H1 (cell line): ENCODE measurements around the gene PIGL. TPM values are rescaled to one million over a fixed set of nuclear protein-coding genes. Genes with fewer than 3 reads are reported as not detected.

ENCODE experiments used
- CTCF ChIA-PET: fragments of 300-600 bp; sonication (Branson Sonifier 250); formaldehyde crosslinking; loops from one replicate; lab custom pipeline; 2021; ENCODE audit not compliant: partially characterized antibody; lab: Charles Lee
- POLR2A ChIA-PET: fragments of 300-600 bp; sonication (Branson Sonifier 250); formaldehyde crosslinking; loops from one replicate; lab custom pipeline; 2021; ENCODE audit warnings: inconsistent platforms; ENCODE audit not compliant: partially characterized antibody; lab: Charles Lee
- DNase-seq, 2 experiments: peaks; one replicate each; pipeline versions ENCODE4 v3.0.0 to v3.0.0-alpha.2; 2010 to 2022; ENCODE audit warnings: low spot score in 2 of 2, low read depth in 1 of 2, mixed read lengths in 1 of 2
- FAIRE-seq: peaks from 2 replicates; lab custom pipeline; 2011; peaks lifted over from hg19 to GRCh38; lab: Jason Lieb, UNC
- H2AFZ ChIP-seq: 2 replicates; pipeline ENCODE4 v1.8.1; 2012; ENCODE audit warnings: low read length, inconsistent platforms
- H2AK5ac ChIP-seq: 2 replicates; pipeline ENCODE4 v1.6.1; 2013; ENCODE audit warnings: low read depth, low read length
- H2BK120ac ChIP-seq: replicated peaks from 2 replicates; pipeline ENCODE3; 2013; ENCODE audit warnings: low read depth, low read length, inconsistent platforms
- H2BK12ac ChIP-seq: 2 replicates; pipeline ENCODE4 v1.6.1; 2013; ENCODE audit warnings: low read depth, low read length
- H2BK15ac ChIP-seq: 2 replicates; pipeline ENCODE4 v1.6.1; 2013; ENCODE audit warnings: low read length
- H2BK20ac ChIP-seq: 2 replicates; pipeline ENCODE4 v1.6.1; 2013; ENCODE audit warnings: low read length
- H2BK5ac ChIP-seq: 2 replicates; pipeline ENCODE4 v1.6.1; 2013; ENCODE audit warnings: low read depth, low read length
- H3K14ac ChIP-seq: 2 replicates; pipeline ENCODE4 v1.6.1; 2013; ENCODE audit warnings: inconsistent platforms; ENCODE audit not compliant: insufficient read length
- H3K18ac ChIP-seq: 2 replicates; pipeline ENCODE4 v1.6.1; 2013; ENCODE audit warnings: low read length; ENCODE audit errors: extremely low read depth
- H3K23ac ChIP-seq: 2 replicates; pipeline ENCODE4 v1.6.1; 2013; ENCODE audit warnings: inconsistent platforms; ENCODE audit not compliant: insufficient read length
- H3K23me2 ChIP-seq: 2 replicates; pipeline ENCODE4 v1.6.1; 2013; ENCODE audit warnings: low read depth, low read length
- H3K27ac ChIP-seq: 2 replicates; pipeline ENCODE4 v1.6.1; 2011; ENCODE audit warnings: low read depth, low read length, inconsistent platforms
- H3K27me3 ChIP-seq, 4 experiments: replicated peaks in 1 of 4; 1 replicate in 1 of 4; 2 replicates in 3 of 4; pipeline versions ENCODE4 v1.6.1 to v1.8.1; 2011 to 2013; ENCODE audit warnings: low read length in 3 of 4, mild to moderate bottlenecking in 3 of 4, inconsistent platforms in 2 of 4, mixed read lengths in 2 of 4, moderate library complexity in 1 of 4; ENCODE audit not compliant: control insufficient read depth in 3 of 4, insufficient read depth in 3 of 4; ENCODE audit errors: extremely low read depth in 1 of 4
- H3K36me3 ChIP-seq, 4 experiments: 2 replicates each; pipeline versions ENCODE4 v1.6.1 to v1.8.1; 2011 to 2013; ENCODE audit warnings: mild to moderate bottlenecking in 4 of 4, low read length in 3 of 4, moderate library complexity in 2 of 4, control low read depth in 1 of 4, inconsistent platforms in 1 of 4; ENCODE audit not compliant: insufficient read depth in 4 of 4, control insufficient read depth in 2 of 4
- H3K4ac ChIP-seq: replicated peaks from 2 replicates; pipeline ENCODE3; 2013; ENCODE audit warnings: low read length, low read depth, mixed read lengths, inconsistent platforms; ENCODE audit not compliant: insufficient read length
- H3K4me1 ChIP-seq, 4 experiments: replicated peaks in 1 of 4; 1 replicate in 1 of 4; 2 replicates in 3 of 4; pipeline versions ENCODE4 v1.6.1 to v1.8.1; 2011 to 2013; ENCODE audit warnings: low read length in 3 of 4, inconsistent platforms in 2 of 4, mixed read lengths in 1 of 4; ENCODE audit not compliant: insufficient read depth in 4 of 4, control insufficient read depth in 3 of 4
- H3K4me2 ChIP-seq, 2 experiments: 2 replicates each; pipeline versions ENCODE4 v1.6.1 to v1.8.1; 2011 to 2013; ENCODE audit warnings: low read depth in 2 of 2, low read length in 2 of 2, control low read depth in 1 of 2, inconsistent platforms in 1 of 2, mild to moderate bottlenecking in 1 of 2; ENCODE audit not compliant: insufficient read depth in 1 of 2
- H3K4me3 ChIP-seq, 4 experiments: fragments of 200-600, 300-600 bp in 1 of 4; sonication (generic), shearing (Covaris generic), sonication (Bioruptor Twin) in 1 of 4; 2 replicates each; pipeline versions ENCODE4 v1.5.1 to v1.8.1; 2011 to 2016; ENCODE audit warnings: low read length in 4 of 4, low read depth in 3 of 4, control low read depth in 2 of 4, inconsistent platforms in 2 of 4, mild to moderate bottlenecking in 2 of 4, mixed read lengths in 1 of 4, moderate library complexity in 1 of 4; ENCODE audit not compliant: insufficient read depth in 2 of 4; ENCODE audit errors: extremely low read depth in 1 of 4
- H3K56ac ChIP-seq: replicated peaks from 2 replicates; pipeline ENCODE3; 2013; ENCODE audit warnings: low read depth, mild to moderate bottlenecking, mixed read lengths, low read length, inconsistent platforms; ENCODE audit not compliant: insufficient read length
- H3K79me1 ChIP-seq: 2 replicates; pipeline ENCODE4 v1.6.1; 2013; ENCODE audit warnings: low read depth, low read length, control low read depth
- H3K79me2 ChIP-seq, 2 experiments: 2 replicates each; pipeline versions ENCODE4 v1.6.1 to v1.8.1; 2012 to 2013; ENCODE audit warnings: low read length in 2 of 2, mild to moderate bottlenecking in 2 of 2, inconsistent platforms in 1 of 2; ENCODE audit not compliant: insufficient read depth in 2 of 2, control insufficient read depth in 1 of 2
- H3K9ac ChIP-seq, 4 experiments: replicated peaks in 1 of 4; 1 replicate in 1 of 4; 2 replicates in 3 of 4; pipeline versions ENCODE4 v1.6.1 to v1.8.1; 2011 to 2013; ENCODE audit warnings: low read depth in 3 of 4, low read length in 3 of 4, control low read depth in 2 of 4, mild to moderate bottlenecking in 2 of 4, moderate library complexity in 2 of 4, inconsistent platforms in 1 of 4; ENCODE audit errors: extremely low read depth in 1 of 4
- H3K9me3 ChIP-seq, 2 experiments: 2 replicates each; pipeline versions ENCODE4 v1.6.1 to v1.8.1; 2012 to 2013; ENCODE audit warnings: mild to moderate bottlenecking in 2 of 2, moderate library complexity in 2 of 2, control low read depth in 1 of 2, inconsistent platforms in 1 of 2, low read depth in 1 of 2, low read length in 1 of 2, mixed read lengths in 1 of 2; ENCODE audit not compliant: insufficient read depth in 2 of 2
- H4K20me1 ChIP-seq, 2 experiments: replicated peaks in 1 of 2; 2 replicates each; pipeline versions ENCODE3 to v1.8.1; 2011 to 2013; ENCODE audit warnings: inconsistent platforms in 2 of 2, low read length in 2 of 2, mild to moderate bottlenecking in 1 of 2; ENCODE audit not compliant: insufficient read depth in 2 of 2, control insufficient read depth in 1 of 2
- H4K5ac ChIP-seq: 2 replicates; pipeline ENCODE4 v1.6.1; 2013; ENCODE audit warnings: low read length, low read depth, mixed read lengths, inconsistent platforms; ENCODE audit not compliant: insufficient read length
- H4K8ac ChIP-seq: 2 replicates; pipeline ENCODE4 v1.8.0; 2013; ENCODE audit warnings: mild to moderate bottlenecking, moderate library complexity, low read length, inconsistent platforms; ENCODE audit not compliant: insufficient read depth; ENCODE audit errors: extremely low read depth
- H4K91ac ChIP-seq: replicated peaks from 2 replicates; pipeline ENCODE3; 2013; ENCODE audit warnings: low read length, mixed read lengths, inconsistent platforms; ENCODE audit not compliant: insufficient read length
- BCL11A ChIP-seq, 2 experiments: IDR thresholded peaks; one replicate each; pipeline ENCODE4 v1.6.1; 2011; ENCODE audit warnings: low read depth in 2 of 2, low read length in 2 of 2, mild to moderate bottlenecking in 2 of 2
- CBX8 ChIP-seq: fragments of 300-800, 300-1000 bp; sonication (generic); IDR thresholded peaks from 2 replicates; pipeline ENCODE4 v1.7.1; 2016; ENCODE audit warnings: low read depth, low read length, borderline replicate concordance
- EP300 ChIP-seq, 2 experiments: IDR thresholded peaks; 1 replicate in 1 of 2; 2 replicates in 1 of 2; pipeline ENCODE4 v1.6.1; 2011 to 2012; ENCODE audit warnings: low read depth in 2 of 2, low read length in 2 of 2, mild to moderate bottlenecking in 2 of 2, borderline replicate concordance in 1 of 2, inconsistent platforms in 1 of 2, moderate library complexity in 1 of 2
- JUN ChIP-seq: IDR thresholded peaks from 2 replicates; pipeline ENCODE4 v1.6.1; 2011; ENCODE audit warnings: low read depth, mild to moderate bottlenecking, improper control_type of control experiment, low read length
- KDM5A ChIP-seq: fragments of 200-600 bp; IDR thresholded peaks from 2 replicates; pipeline ENCODE4 v1.7.1; 2012; ENCODE audit warnings: mild to moderate bottlenecking, low read length, inconsistent platforms, mixed read lengths
- NANOG ChIP-seq: IDR thresholded peaks from 2 replicates; pipeline ENCODE4 v1.6.1; 2011; ENCODE audit warnings: low read length, low read depth, mild to moderate bottlenecking, inconsistent platforms; ENCODE audit not compliant: insufficient read depth, poor library complexity, severe bottlenecking
- RAD21 ChIP-seq, 2 experiments: IDR thresholded peaks in 1 of 2; conservative IDR thresholded peaks in 1 of 2; 2 replicates each; pipeline ENCODE4 v1.6.1; 2011; ENCODE audit warnings: low read depth in 2 of 2, low read length in 2 of 2, improper control_type of control experiment in 1 of 2, inconsistent platforms in 1 of 2, mild to moderate bottlenecking in 1 of 2, moderate library complexity in 1 of 2
- RNF2 ChIP-seq: fragments of 200-900, 300-1000 bp; sonication (generic); IDR thresholded peaks from 2 replicates; pipeline ENCODE4 v1.7.1; 2016; ENCODE audit warnings: borderline replicate concordance, low read depth, mild to moderate bottlenecking, antibody characterized with exemption, low read length; ENCODE audit not compliant: poor library complexity, severe bottlenecking; ENCODE audit errors: missing control alignments
- SIRT6 ChIP-seq: IDR thresholded peaks from one replicate; pipeline ENCODE4 v1.7.1; 2012; ENCODE audit warnings: low read length, inconsistent platforms
- SP1 ChIP-seq: IDR thresholded peaks from 2 replicates; pipeline ENCODE4 v1.6.1; 2011; ENCODE audit warnings: low read depth, low read length
- SRF ChIP-seq: IDR thresholded peaks from 2 replicates; pipeline ENCODE4 v1.6.1; 2011; ENCODE audit warnings: mild to moderate bottlenecking, low read depth, low read length, moderate library complexity
- SUZ12 ChIP-seq: fragments of 200-600 bp; sonication (generic); IDR thresholded peaks from 2 replicates; pipeline ENCODE4 v1.6.1; 2012; ENCODE audit warnings: mild to moderate bottlenecking, inconsistent platforms, low read length, moderate library complexity, mixed read lengths
- ZNF274 ChIP-seq: IDR thresholded peaks from 2 replicates; pipeline ENCODE4 v1.7.0; 2012; ENCODE audit warnings: low read length, borderline replicate concordance; ENCODE audit errors: extremely low read depth
- WGBS, 2 experiments: shearing (Covaris generic) in 1 of 2; methylation state at CpG; one replicate each; pipeline versions ENCODE4 v1.1.6 to v1.1.7; 2013 to 2015; ENCODE audit warnings: low lambda C conversion rate in 2 of 2, mixed read lengths in 2 of 2, inconsistent platforms in 1 of 2, low coverage in 1 of 2, missing lambda C conversion rate in 1 of 2; ENCODE audit not compliant: insufficient replicate concordance in 2 of 2, insufficient coverage in 1 of 2, insufficient read length in 1 of 2; ENCODE audit errors: extremely low coverage in 1 of 2, missing lambda C conversion rate in 1 of 2; 5-methylcytosine and 5-hydroxymethylcytosine counted together
- polyA plus RNA-seq, 7 experiments: library from polyadenylated mRNA; depleted of rRNA in 3 of 7; stranded (reverse) in 5 of 7; unstranded in 2 of 7; fragments of >200 nt in 5 of 7; fragments of 200-250 nt in 2 of 7; gene quantifications; 1 replicate in 5 of 7; 2 replicates in 1 of 7; 4 replicates in 1 of 7; pipeline versions ENCODE4 v1.2.1 to v1.2.3, GENCODE V29; 2011 to 2013; ENCODE audit warnings: missing spikeins in 2 of 7, mixed read lengths in 2 of 7
- total RNA-seq: library from RNA; stranded (reverse); fragmentation: NEBNext Ultra II Directional; extraction: Animal tissue kit (Norgen Biotek cat#: 25700); gene quantifications from 2 replicates; pipeline ENCODE4 v1.2.1, GENCODE V29; 2021

PIGL gene
- total and polyA plus RNA-seq, 2 of the 8 experiments (the other 6 are each of a cell fraction or from before 2014, with no cell fraction given) = 28.4 to 30.8 TPM

DNA sequence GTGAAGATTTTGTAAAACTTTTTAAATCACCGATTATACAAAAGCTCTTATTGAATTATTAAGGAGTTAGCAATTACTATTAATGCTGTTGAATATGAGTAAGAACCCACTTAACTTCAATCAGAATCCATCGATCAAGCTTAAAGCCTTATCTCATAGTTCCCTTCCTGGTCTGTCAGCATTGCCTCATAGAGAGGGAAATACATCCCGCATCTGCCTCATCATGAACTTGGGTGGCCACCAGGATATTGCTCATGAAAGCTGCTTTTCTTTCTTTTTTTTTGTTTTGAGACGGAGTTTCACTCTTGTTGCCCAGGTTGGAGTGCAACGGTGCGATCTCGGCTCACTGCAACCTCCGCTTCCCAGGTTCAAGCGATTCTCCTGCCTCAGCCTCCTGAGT lies 66.7 kb downstream of the PIGL start:
- POLR2A ChIA-PET = no interaction called here
- FAIRE-seq = no peak
- TF ChIP-seq CBX8 = no peak
- TF ChIP-seq SUZ12 = no peak
- TF ChIP-seq JUN = no peak
- TF ChIP-seq RNF2 = no peak
- TF ChIP-seq NANOG = no peak
- no peak for TF ChIP-seq SRF
- no peak for TF ChIP-seq KDM5A
- TF ChIP-seq EP300 (IDR thresholded peaks at IDR 0.05; ENCODE audit: borderline replicate concordance in 1 of 2, low read depth in 2 of 2, low read length in 2 of 2) = no peak
- no peak for TF ChIP-seq ZNF274
- no peak for TF ChIP-seq RAD21 (IDR thresholded peaks at IDR 0.05 in 1 of 2, conservative IDR thresholded peaks at IDR 0.05 in 1 of 2; ENCODE audit: low read depth in 2 of 2, low read length in 2 of 2)
- no peak for TF ChIP-seq BCL11A (IDR thresholded peaks at IDR 0.05; ENCODE audit: low read depth in 2 of 2, low read length in 2 of 2)
- TF ChIP-seq SIRT6 = no peak
- no peak for TF ChIP-seq SP1

More for the DNA sequence above, 66.7 kb downstream of the PIGL start:
- Histone ChIP-seq H3K27ac (no peak overlapping the region), H2BK12ac (no peak overlapping the region), H2BK20ac (no peak overlapping the region), H3K4me1 (peaks cover 5 to 9% (median 7%) of the 10 kb centered on the region in 4 experiments), H3K79me2 (no peaks in the 10 kb centered on the region), H4K8ac (no peak overlapping the region), H3K4me3 (no peak overlapping the region), H3K18ac (no peak overlapping the region), H2AK5ac (no peak overlapping the region), H3K4me2 (no peak overlapping the region), H3K9me3 (peaks cover 0 to 3% of the 10 kb centered on the region in 2 experiments; a peak in 1 of 4 replicates), H3K23ac (no peak overlapping the region), H3K79me1 (no peaks in the 10 kb centered on the region; the same call in 1 of the 2 replicates), H3K23me2 (0 out of 2 replicates have a peak, but pooled peaks cover 2% of the 10 kb centered on the region), H4K91ac (no peak overlapping the region), H2BK15ac (no peak overlapping the region), H3K9ac (no peak overlapping the region), H3K56ac (no peak overlapping the region), H2AFZ (no peak overlapping the region), H2BK5ac (no peak overlapping the region), H4K20me1 (peaks cover 0 to 1% of the 10 kb centered on the region in 2 experiments), H3K36me3 (peaks cover 0 to 5% (median 0%) of the 10 kb centered on the region in 4 experiments; a peak in 1 of 8 replicates), H4K5ac (no peak overlapping the region), H3K27me3 (peaks cover 0 to 4% (median 1%) of the 10 kb centered on the region in 4 experiments; a peak in 2 of 7 replicates), H3K4ac (no peak overlapping the region), H2BK120ac (no peak overlapping the region), H3K14ac (no peak overlapping the region)
- no peak for DNase-seq
- CTCF ChIA-PET = interaction anchor here (0.6 to 4.4 kb wide), 4 partner anchors 10 to 109 kb away, joined by 3 to 27 read pairs (median 4); no protein-coding TSS in a partner anchor
- WGBS, 2 experiments = 88% methylated on average over 5 of the region's 9 CpGs; no CpG with 5 or more reads in 1 of the 2 experiments
